Astrocyte of the cerebellum (primary cell): ENCODE data around the gene GALNT14.

Experiments used
- DNase-seq: peaks from one replicate; pipeline ENCODE4 v3.0.0-alpha.2; 2011; ENCODE audit warnings: low read depth
- H3K4me3 ChIP-seq: 2 replicates; pipeline ENCODE4 v1.5.1; 2011; ENCODE audit warnings: mild to moderate bottlenecking, low read depth, low read length, moderate library complexity
- CTCF ChIP-seq: IDR thresholded peaks from 2 replicates; pipeline ENCODE4 v1.5.1; 2012; ENCODE audit warnings: low read length, low read depth, moderate library complexity, mild to moderate bottlenecking; ENCODE audit errors: missing control alignments
- in situ Hi-C: cut with HindIII; loops from 2 replicates; pipeline ENCODE4 v1.10.0; 2017; ENCODE audit warnings: low sequenced_read_pairs

Gene GALNT14

GRCh38 chr2:30959653-30960052 lies 178.6 kb downstream of the GALNT14 start:
- in situ Hi-C loops = loop anchor here (5.0 kb wide), 1 partner anchor 68 kb away; no protein-coding TSS in a partner anchor

DNA sequence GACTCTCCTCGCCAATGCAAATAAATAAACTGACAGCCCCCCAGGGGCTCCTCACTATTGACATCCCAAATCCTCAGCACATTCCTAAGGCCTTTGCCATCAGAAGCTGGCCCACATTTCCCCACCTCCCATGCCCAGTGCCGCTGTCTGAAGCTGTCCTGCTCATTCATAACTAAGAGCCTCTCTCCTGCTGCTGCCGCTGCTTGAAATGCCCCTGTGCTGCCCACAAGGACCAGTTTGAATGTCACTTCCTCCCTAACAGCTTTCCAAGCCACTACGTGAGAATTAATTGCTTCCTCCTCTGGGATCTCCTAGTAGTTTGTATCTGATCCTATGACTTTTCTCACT lies 179.3 kb downstream of the GALNT14 start:
- DNase-seq = no peak

More at GRCh38 chr2:30959653-30960052, 178.6 kb downstream of the GALNT14 start:
- DNase-seq = no peak
- no peak overlapping the region for H3K4me3 ChIP-seq
- TF ChIP-seq CTCF = no peak

DNA sequence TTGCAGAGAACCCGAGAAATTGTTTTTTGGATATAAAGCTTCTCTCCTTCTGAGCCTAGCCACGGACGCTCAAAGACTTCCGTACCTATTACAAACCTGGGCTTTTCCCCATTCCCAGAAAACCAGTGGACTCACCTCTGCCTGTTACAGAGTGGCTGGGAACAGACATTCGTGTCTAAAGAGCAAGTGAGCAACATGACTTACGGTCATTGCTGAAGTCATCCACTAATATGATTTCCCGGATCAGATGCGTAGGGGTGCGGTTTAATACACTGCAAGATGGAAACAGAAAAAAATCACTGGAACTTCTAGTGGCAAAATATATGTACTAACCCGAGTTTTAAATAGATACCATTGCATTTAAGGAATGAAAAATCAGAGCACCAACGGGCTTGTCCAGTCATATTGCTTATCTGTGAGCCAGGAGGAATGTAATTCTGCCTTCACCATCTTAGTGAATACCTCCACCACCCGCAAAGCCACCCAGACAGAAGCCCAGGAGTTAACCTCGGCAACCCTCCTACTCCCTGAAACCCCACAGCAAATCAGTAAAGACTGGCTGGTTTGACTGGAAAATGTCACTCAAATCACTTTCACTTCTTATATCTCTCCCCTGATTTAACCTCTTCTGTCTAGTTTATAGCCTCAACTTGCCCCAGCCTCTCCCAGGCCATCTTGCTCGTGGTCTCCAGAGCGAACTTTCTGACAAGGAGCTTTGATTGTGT lies 179.9 kb downstream of the GALNT14 start:
- in situ Hi-C loops = loop anchor here (5.0 kb wide), 1 partner anchor 69 kb away; no protein-coding TSS in a partner anchor
- no peak for TF ChIP-seq CTCF
- no peak for DNase-seq
- H3K4me3 ChIP-seq = no peak overlapping the region

More for the DNA sequence above, 179.3 kb downstream of the GALNT14 start:
- no peak for TF ChIP-seq CTCF
- in situ Hi-C loops = loop anchor here (5.0 kb wide), 1 partner anchor 68 kb away; no protein-coding TSS in a partner anchor
- no peak overlapping the region for H3K4me3 ChIP-seq

DNA sequence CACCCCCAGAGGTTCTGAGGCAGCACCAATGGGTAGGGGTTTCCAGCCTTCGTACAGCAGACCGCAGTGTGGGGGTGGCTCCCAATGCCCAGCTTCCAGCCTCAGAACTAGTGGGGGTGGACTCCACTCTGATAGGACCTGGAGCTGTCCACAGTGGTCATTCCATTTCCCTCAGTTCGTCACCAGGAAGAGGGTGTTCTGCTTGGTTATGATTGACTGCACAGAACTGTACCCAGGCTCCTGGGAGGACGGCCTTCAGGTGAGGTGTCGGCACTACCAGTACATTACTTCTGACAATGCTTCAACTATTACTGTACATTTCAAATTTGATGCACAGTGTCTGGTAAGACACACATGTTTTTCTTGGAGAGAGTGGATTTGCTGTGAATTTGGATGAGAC lies 180.6 kb downstream of the GALNT14 start:
- DNase-seq = no peak
- no peak overlapping the region for H3K4me3 ChIP-seq
- in situ Hi-C loops = loop anchor here (5.0 kb wide), 1 partner anchor 70 kb away; no protein-coding TSS in a partner anchor
- no peak for TF ChIP-seq CTCF

DNA sequence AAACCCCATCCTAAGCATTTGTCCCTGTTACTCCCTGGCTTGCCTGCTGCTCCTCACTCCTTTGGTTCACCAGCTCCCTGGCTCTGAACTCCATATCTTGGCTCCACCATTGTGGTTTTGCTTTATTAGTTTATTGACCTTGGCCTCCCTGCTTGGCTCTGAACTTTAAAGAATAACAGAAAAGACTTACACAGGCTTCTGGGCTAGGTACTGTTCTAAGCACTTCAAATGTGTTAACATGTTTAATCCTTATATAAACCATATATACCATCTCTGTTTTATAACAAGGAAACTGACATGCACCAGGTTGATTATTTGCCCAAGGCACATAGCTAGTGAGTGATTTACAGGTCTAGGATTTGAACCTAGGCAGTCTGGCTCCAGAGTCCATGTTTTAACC lies 181.2 kb downstream of the GALNT14 start:
- H3K4me3 ChIP-seq = no peak overlapping the region
- in situ Hi-C loops = loop anchor here (5.0 kb wide), 1 partner anchor 70 kb away; no protein-coding TSS in a partner anchor
- DNase-seq = peak; percentile 8
- TF ChIP-seq CTCF = no peak

GRCh38 chr2:30955516-30956132 lies 182.6 kb downstream of the GALNT14 start:
- in situ Hi-C loops = loop anchor here (5.0 kb wide), 1 partner anchor 72 kb away; no protein-coding TSS in a partner anchor

More at GRCh38 chr2:30955516-30956132, 182.6 kb downstream of the GALNT14 start:
- H3K4me3 ChIP-seq = no peak overlapping the region
- no peak for TF ChIP-seq CTCF
- DNase-seq = no peak
